SU-DHL-6 (cell line): Measurements from ENCODE around the gene SBF1.
A peak's percentile ranks its signal among the peaks of the same experiment; 100 is the strongest.
"Not testable (repeated sequence)": the region's sequence is repeated elsewhere in the genome, so short reads cannot be mapped to it uniquely, and the experiment has no call there.

ENCODE experiments used
- H2AFZ ChIP-seq: fragments of 200-600 bp; sonication (generic); 2 replicates; pipeline ENCODE4 v1.6.1; 2014; ENCODE audit warnings: low read depth, mild to moderate bottlenecking, moderate library complexity, mixed read lengths, antibody characterized with exemption, low read length; ENCODE audit not compliant: severe bottlenecking
- H3F3A ChIP-seq: fragments of 200-600 bp; shearing (Covaris generic); 2 replicates; pipeline ENCODE4 v1.6.0; 2016; ENCODE audit warnings: antibody characterized with exemption, mild to moderate bottlenecking; ENCODE audit not compliant: insufficient read depth
- H3K27ac ChIP-seq: fragments of 200-600 bp; sonication (generic); 2 replicates; pipeline ENCODE4 v1.5.1; 2016; ENCODE audit warnings: low read depth, mild to moderate bottlenecking, low read length, moderate library complexity, mixed read lengths
- H3K27me3 ChIP-seq: fragments of 200-600 bp; sonication (generic), shearing (Covaris generic); 2 replicates; pipeline ENCODE4 v1.6.0; 2014; ENCODE audit warnings: mild to moderate bottlenecking, low read length
- H3K36me3 ChIP-seq: fragments of 200-600 bp; sonication (generic); 2 replicates; pipeline ENCODE4 v1.6.1; 2014; ENCODE audit warnings: mild to moderate bottlenecking, low read length, mixed read lengths
- H3K4me2 ChIP-seq: fragments of 300-600, 200-600 bp; shearing (Covaris generic), sonication (generic); 2 replicates; pipeline ENCODE4 v1.6.0; 2014; ENCODE audit warnings: low read length, low read depth, mild to moderate bottlenecking; ENCODE audit not compliant: poor library complexity, severe bottlenecking
- H3K4me3 ChIP-seq: fragments of 200-600 bp; sonication (generic); 2 replicates; pipeline ENCODE4 v1.5.1; 2014; ENCODE audit warnings: antibody characterized with exemption, low read length, mild to moderate bottlenecking, mixed read lengths; ENCODE audit not compliant: insufficient read depth, poor library complexity, severe bottlenecking
- H3K79me2 ChIP-seq: fragments of 200-600 bp; sonication (generic); 2 replicates; pipeline ENCODE4 v1.6.1; 2014; ENCODE audit warnings: mild to moderate bottlenecking, low read length, moderate library complexity; ENCODE audit not compliant: insufficient read depth
- H3K9ac ChIP-seq: fragments of 200-600 bp; sonication (generic); 2 replicates; pipeline ENCODE4 v1.7.0; 2014; ENCODE audit warnings: mild to moderate bottlenecking, low read length
- H3K9me2 ChIP-seq: fragments of 200-600 bp; sonication (generic); replicated peaks from 2 replicates; pipeline ENCODE4 v1.6.1; 2014; ENCODE audit warnings: low read length; ENCODE audit not compliant: insufficient read depth
- H3K9me3 ChIP-seq: fragments of 200-600 bp; sonication (generic); 2 replicates; pipeline ENCODE4 v1.6.1; 2014; ENCODE audit warnings: low read length, mixed read lengths; ENCODE audit not compliant: insufficient read depth
- H4K20me1 ChIP-seq: fragments of 200-600 bp; sonication (generic); 2 replicates; pipeline ENCODE4 v1.6.1; 2014; ENCODE audit warnings: low read depth, mild to moderate bottlenecking, antibody characterized with exemption, low read length, moderate library complexity, mixed read lengths
- CTCF ChIP-seq: fragments of 200-600 bp; sonication (generic); IDR thresholded peaks from one replicate; pipeline ENCODE4 v1.5.1; 2017; ENCODE audit warnings: antibody characterized with exemption, mild to moderate bottlenecking, low read length, moderate library complexity; ENCODE audit not compliant: insufficient read depth, poor library complexity, severe bottlenecking
- EZH2phosphoT487 ChIP-seq: fragments of 200-600 bp; sonication (generic), shearing (Covaris generic); conservative IDR thresholded peaks from 2 replicates; pipeline ENCODE4 v1.6.1; 2018; ENCODE audit warnings: mild to moderate bottlenecking, antibody characterized with exemption, low read length, moderate library complexity, mixed read lengths

The SBF1 gene

GRCh38 chr22:50400406-50400805 is 74.4 kb downstream of the SBF1 start:
- H3K36me3 ChIP-seq = no peaks in the 10 kb centered on the region
- H3K79me2 ChIP-seq = 0 out of 2 replicates have a peak, but pooled peaks cover 21% of the 10 kb centered on the region
- 0 out of 2 replicates have a peak, but pooled peaks cover 4% of the 10 kb centered on the region for H3F3A ChIP-seq
- TF ChIP-seq CTCF (no peak), EZH2phosphoT487 (no peak)
- no peak overlapping the region for H3K4me3 ChIP-seq
- no peak overlapping the region for H3K9ac ChIP-seq
- H3K27me3 ChIP-seq = no peaks in the 10 kb centered on the region
- H3K4me2 ChIP-seq = no peak overlapping the region
- H3K9me3 ChIP-seq = no peaks in the 10 kb centered on the region
- no peaks in the 10 kb centered on the region for H3K9me2 ChIP-seq
- no peak overlapping the region for H2AFZ ChIP-seq
- no peak overlapping the region for H3K27ac ChIP-seq
- no peaks in the 10 kb centered on the region; the same call in 1 of the 2 replicates for H4K20me1 ChIP-seq

- Histone ChIP-seq H4K20me1 (no peaks in the 10 kb centered on the region; the same call in 1 of the 2 replicates), H3K4me2 (no peak overlapping the region), H3K9me3 (no peaks in the 10 kb centered on the region), H3K36me3 (no peaks in the 10 kb centered on the region), H2AFZ (no peak overlapping the region), H3K27me3 (no peaks in the 10 kb centered on the region), H3F3A (0 out of 2 replicates have a peak, but pooled peaks cover 4% of the 10 kb centered on the region), H3K9ac (no peak overlapping the region), H3K79me2 (0 out of 2 replicates have a peak, but pooled peaks cover 21% of the 10 kb centered on the region), H3K4me3 (no peak overlapping the region), H3K9me2 (no peaks in the 10 kb centered on the region), H3K27ac (no peak overlapping the region)
- TF ChIP-seq CTCF = peak; percentile 21
- TF ChIP-seq EZH2phosphoT487 = no peak
Observed at GRCh38 chr22:50399751-50400331, 75.0 kb downstream of the SBF1 start.

- Histone ChIP-seq H4K20me1 (no peaks in the 10 kb centered on the region), H3K27me3 (no peaks in the 10 kb centered on the region), H2AFZ (no peak overlapping the region), H3K36me3 (no peaks in the 10 kb centered on the region), H3K9ac (no peak overlapping the region), H3K79me2 (0 out of 2 replicates have a peak, but pooled peaks cover 21% of the 10 kb centered on the region), H3K9me2 (no peaks in the 10 kb centered on the region), H3K4me3 (no peak overlapping the region), H3K4me2 (no peak overlapping the region), H3F3A (0 out of 2 replicates have a peak, but pooled peaks cover 4% of the 10 kb centered on the region), H3K9me3 (no peaks in the 10 kb centered on the region), H3K27ac (no peak overlapping the region)
- no peak for TF ChIP-seq EZH2phosphoT487
- no peak for TF ChIP-seq CTCF
Observed at GRCh38 chr22:50398831-50399648, 75.8 kb downstream of the SBF1 start.

- H3K27ac ChIP-seq, H4K20me1 ChIP-seq, H3K9ac ChIP-seq, H3K9me3 ChIP-seq, H3K27me3 ChIP-seq, H3K36me3 ChIP-seq, H3K9me2 ChIP-seq, H3K4me2 ChIP-seq, H2AFZ ChIP-seq, H3F3A ChIP-seq, H3K4me3 ChIP-seq: not testable (repeated sequence)
- H3K79me2 ChIP-seq = peaks cover 17% of the 10 kb centered on the region; the same call in 1 of the 2 replicates
Observed at GRCh38 chr22:50397371-50398060, 77.3 kb downstream of the SBF1 start.
